Endothelial cell of umbilical vein (primary cell): ENCODE measurements around the gene CRLF1. TPM values are rescaled to one million over a fixed set of nuclear protein-coding genes. Genes with fewer than 3 reads are reported as not detected.

Experiments
- BruUV-seq: library from RNA; stranded (reverse); fragments of 400-500 nt; replicated peaks from 2 replicates; lab custom pipeline; 2021; lab: Mats Ljungman, UMichigan
- CTCF ChIA-PET: fragments of 300-600, 350-600 bp; sonication (Branson Sonifier 250); formaldehyde crosslinking; loops from one replicate; lab custom pipeline; 2021; ENCODE audit warnings: antibody characterized with exemption, inconsistent platforms; lab: Charles Lee
- POLR2A ChIA-PET: fragments of 300-600, 350-600 bp; sonication (Branson Sonifier 250); formaldehyde crosslinking; loops from one replicate; lab custom pipeline; 2021; ENCODE audit warnings: antibody characterized with exemption, inconsistent platforms; lab: Charles Lee
- DNase-seq: peaks from one replicate; pipeline ENCODE4 v3.0.0-alpha.2; 2011; ENCODE audit warnings: low read depth, low spot score
- FAIRE-seq: peaks from 2 replicates; lab custom pipeline; 2011; peaks lifted over from hg19 to GRCh38; lab: Jason Lieb, UNC
- H2AFZ ChIP-seq: 2 replicates; pipeline ENCODE4 v1.6.0; 2012; ENCODE audit warnings: low read depth, low read length, control low read depth, inconsistent platforms
- H3K27ac ChIP-seq: 2 replicates; pipeline ENCODE4 v1.5.1; 2011; ENCODE audit warnings: low read depth, mild to moderate bottlenecking, control low read depth, low read length, moderate library complexity; ENCODE audit not compliant: insufficient read depth
- H3K27me3 ChIP-seq, 2 experiments: 2 replicates each; pipeline versions ENCODE4 v1.6.0 to v1.6.1; 2011; ENCODE audit warnings: low read length in 2 of 2, mixed read lengths in 1 of 2; ENCODE audit not compliant: control insufficient read depth in 2 of 2, insufficient read depth in 2 of 2
- H3K36me3 ChIP-seq, 2 experiments: 2 replicates in 1 of 2; 3 replicates in 1 of 2; pipeline ENCODE4 v1.5.1; 2011; ENCODE audit warnings: low read length in 2 of 2, mild to moderate bottlenecking in 1 of 2, moderate library complexity in 1 of 2; ENCODE audit not compliant: control insufficient read depth in 2 of 2, insufficient read depth in 2 of 2; ENCODE audit errors: extremely low read depth in 1 of 2
- H3K4me1 ChIP-seq: 3 replicates; pipeline ENCODE4 v1.5.1; 2011; ENCODE audit warnings: mild to moderate bottlenecking, low read length; ENCODE audit not compliant: control insufficient read depth, insufficient read depth; ENCODE audit errors: extremely low read depth
- H3K4me2 ChIP-seq: 2 replicates; pipeline ENCODE4 v1.6.1; 2011; ENCODE audit warnings: low read length, control low read depth, mixed read lengths; ENCODE audit not compliant: insufficient read depth
- H3K4me3 ChIP-seq, 3 experiments: fragments of 200-600 bp in 1 of 3; sonication (generic), shearing (Covaris generic) in 1 of 3; replicated peaks in 1 of 3; 2 replicates each; pipeline ENCODE4 v1.5.1; 2011 to 2016; ENCODE audit warnings: control low read depth in 3 of 3, low read length in 3 of 3, mild to moderate bottlenecking in 2 of 3, inconsistent platforms in 1 of 3, low read depth in 1 of 3, moderate library complexity in 1 of 3; ENCODE audit not compliant: insufficient read depth in 1 of 3
- H3K79me2 ChIP-seq: 2 replicates; pipeline ENCODE4 v1.6.0; 2012; ENCODE audit warnings: low read length, inconsistent platforms; ENCODE audit not compliant: control insufficient read depth, insufficient read depth
- H3K9ac ChIP-seq: replicated peaks from 2 replicates; pipeline ENCODE3; 2011; ENCODE audit warnings: low read length, control low read depth; ENCODE audit not compliant: insufficient read depth; ENCODE audit errors: extremely low read depth
- H3K9me1 ChIP-seq: replicated peaks from 3 replicates; pipeline ENCODE4 v1.6.0; 2011; ENCODE audit warnings: mild to moderate bottlenecking, low read length; ENCODE audit not compliant: control insufficient read depth, insufficient read depth; ENCODE audit errors: extremely low read depth
- H3K9me3 ChIP-seq: replicated peaks from 2 replicates; pipeline ENCODE4 v1.5.1; 2012; ENCODE audit warnings: low read length, inconsistent platforms; ENCODE audit not compliant: control insufficient read depth, insufficient read depth
- H4K20me1 ChIP-seq: replicated peaks from 2 replicates; pipeline ENCODE3; 2011; ENCODE audit warnings: mild to moderate bottlenecking, low read length; ENCODE audit not compliant: control insufficient read depth, insufficient read depth; ENCODE audit errors: extremely low read depth
- EZH2 ChIP-seq: IDR thresholded peaks from 2 replicates; pipeline ENCODE4 v1.6.1; 2012; ENCODE audit warnings: borderline replicate concordance, low read depth, mild to moderate bottlenecking, moderate library complexity, low read length, inconsistent platforms; ENCODE audit not compliant: severe bottlenecking
- FOS ChIP-seq: IDR thresholded peaks from 2 replicates; pipeline ENCODE4 v1.6.1; 2011; ENCODE audit warnings: mild to moderate bottlenecking, low read length, moderate library complexity, borderline replicate concordance; ENCODE audit not compliant: insufficient read depth
- GATA2 ChIP-seq: IDR thresholded peaks from 2 replicates; pipeline ENCODE4 v1.7.0; 2011; ENCODE audit warnings: low read depth, mild to moderate bottlenecking, moderate library complexity, mixed read lengths, low read length; ENCODE audit not compliant: insufficient read length, insufficient read depth
- JUN ChIP-seq: IDR thresholded peaks from 2 replicates; pipeline ENCODE4 v1.6.1; 2011; ENCODE audit warnings: borderline replicate concordance, low read depth; ENCODE audit not compliant: insufficient read length, insufficient read depth
- MYC ChIP-seq: IDR thresholded peaks from one replicate; pipeline ENCODE4 v1.6.1; 2011; ENCODE audit warnings: mild to moderate bottlenecking, low read depth, low read length
- POLR2A ChIP-seq: IDR thresholded peaks from 2 replicates; pipeline ENCODE4 v1.6.1; 2012; ENCODE audit warnings: low read depth, mild to moderate bottlenecking, control low read depth, low read length
- POLR2AphosphoS5 ChIP-seq: IDR thresholded peaks from 2 replicates; pipeline ENCODE4 v1.6.1; 2012; ENCODE audit warnings: low read depth, mild to moderate bottlenecking, control low read depth, low read length, moderate library complexity; ENCODE audit not compliant: insufficient read depth
- dilution Hi-C: fragments of 300-500 bp; cut with MboI; formaldehyde crosslinking; loops from one replicate; pipeline ENCODE4 v1.15.0; 2019; ENCODE audit warnings: low sequenced_read_pairs; ENCODE audit not compliant: extremely low pct_ligation_motif_present
- intact Hi-C: fragments of 100-400 bp; cut with micrococcal nuclease; formaldehyde crosslinking; loops from one replicate; pipeline ENCODE4 v1.10.0; 2022
- polyA plus RNA-seq, 4 experiments: library from polyadenylated mRNA; depleted of rRNA in 3 of 4; stranded (reverse) in 3 of 4; unstranded in 1 of 4; fragments of >200 nt; gene quantifications; 2 replicates each; pipeline versions ENCODE4 v1.2.1 to v1.2.3, GENCODE V29; 2011 to 2012; ENCODE audit warnings: missing spikeins in 1 of 4
- total RNA-seq: library from RNA; stranded (reverse); gene quantifications from 2 replicates; pipeline ENCODE4 v1.2.3, GENCODE V29; 2021
- TF ChIP-seq, protein P1 (sequence below): IDR thresholded peaks from 2 replicates; pipeline ENCODE4 v1.6.1; 2011; ENCODE audit not compliant: insufficient read depth, insufficient read length
- TF ChIP-seq, protein P2 (sequence below), 2 donors: IDR thresholded peaks; 1 replicate in 1 of 2; 2 replicates in 1 of 2; pipeline ENCODE4 v1.5.1; 2011; ENCODE audit warnings: low read length in 2 of 2, mild to moderate bottlenecking in 2 of 2, moderate library complexity in 2 of 2, control low read depth in 1 of 2, inconsistent platforms in 1 of 2, low read depth in 1 of 2; ENCODE audit not compliant: insufficient read depth in 1 of 2; ENCODE audit errors: extremely low read depth in 1 of 2

The CRLF1 gene
- total and polyA plus RNA-seq, 2 donors (not counting 3 experiments of a cell fraction or from before 2014, with no cell fraction given) = 0.18 TPM; not detected in 1

DNA sequence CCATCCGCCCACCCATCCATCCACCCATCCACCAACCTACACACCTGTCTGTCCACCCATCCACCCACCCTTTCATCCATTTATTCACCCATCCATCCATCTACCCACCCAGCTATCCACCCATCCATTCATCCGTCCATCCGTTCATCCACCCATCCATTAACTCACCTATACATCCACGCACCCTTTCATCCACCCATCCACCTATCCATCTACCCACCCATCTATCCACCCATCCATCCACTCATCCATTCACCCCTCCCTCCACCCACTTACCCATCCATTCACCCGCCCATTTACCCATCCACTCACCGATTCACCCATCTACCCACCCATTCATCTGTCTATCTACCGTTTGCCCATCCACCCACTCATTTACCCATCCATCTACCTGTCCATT lies 47.9 kb upstream of the CRLF1 start:
- H3K9me1 ChIP-seq = no peaks in the 10 kb centered on the region
- intact Hi-C loops = no loop called here

More for the DNA sequence above, 47.9 kb upstream of the CRLF1 start:
- DNase-seq (no peak), FAIRE-seq (no peak)
- no peak overlapping the region for H3K27ac ChIP-seq
- H3K4me3 ChIP-seq = no peak overlapping the region
- H3K9ac ChIP-seq = no peak overlapping the region
- H3K9me3 ChIP-seq = no peaks in the 10 kb centered on the region
- H3K27me3 ChIP-seq = no peaks in the 10 kb centered on the region
- TF ChIP-seq FOS = no peak
- no peak for TF ChIP-seq JUN
- TF ChIP-seq, protein P1, sequence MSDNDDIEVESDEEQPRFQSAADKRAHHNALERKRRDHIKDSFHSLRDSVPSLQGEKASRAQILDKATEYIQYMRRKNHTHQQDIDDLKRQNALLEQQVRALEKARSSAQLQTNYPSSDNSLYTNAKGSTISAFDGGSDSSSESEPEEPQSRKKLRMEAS = no peak
- TF ChIP-seq GATA2 = no peak
- TF ChIP-seq EZH2 = no peak
- no peak for TF ChIP-seq POLR2A
- TF ChIP-seq, protein P2, sequence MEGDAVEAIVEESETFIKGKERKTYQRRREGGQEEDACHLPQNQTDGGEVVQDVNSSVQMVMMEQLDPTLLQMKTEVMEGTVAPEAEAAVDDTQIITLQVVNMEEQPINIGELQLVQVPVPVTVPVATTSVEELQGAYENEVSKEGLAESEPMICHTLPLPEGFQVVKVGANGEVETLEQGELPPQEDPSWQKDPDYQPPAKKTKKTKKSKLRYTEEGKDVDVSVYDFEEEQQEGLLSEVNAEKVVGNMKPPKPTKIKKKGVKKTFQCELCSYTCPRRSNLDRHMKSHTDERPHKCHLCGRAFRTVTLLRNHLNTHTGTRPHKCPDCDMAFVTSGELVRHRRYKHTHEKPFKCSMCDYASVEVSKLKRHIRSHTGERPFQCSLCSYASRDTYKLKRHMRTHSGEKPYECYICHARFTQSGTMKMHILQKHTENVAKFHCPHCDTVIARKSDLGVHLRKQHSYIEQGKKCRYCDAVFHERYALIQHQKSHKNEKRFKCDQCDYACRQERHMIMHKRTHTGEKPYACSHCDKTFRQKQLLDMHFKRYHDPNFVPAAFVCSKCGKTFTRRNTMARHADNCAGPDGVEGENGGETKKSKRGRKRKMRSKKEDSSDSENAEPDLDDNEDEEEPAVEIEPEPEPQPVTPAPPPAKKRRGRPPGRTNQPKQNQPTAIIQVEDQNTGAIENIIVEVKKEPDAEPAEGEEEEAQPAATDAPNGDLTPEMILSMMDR (IDR thresholded peaks at IDR 0.05; ENCODE audit: extremely low read depth in 1 of 2, insufficient read depth in 1 of 2, low read depth in 1 of 2, low read length in 2 of 2) = no peak
- TF ChIP-seq MYC = no peak
- no peak for TF ChIP-seq POLR2AphosphoS5
- H4K20me1 ChIP-seq = no peaks in the 10 kb centered on the region
- no TSS peak for BruUV-seq
- H3K79me2 ChIP-seq = no peaks in the 10 kb centered on the region
- dilution Hi-C loops = no loop called here
- ChIA-PET POLR2A (no interaction called here), CTCF (no interaction called here)
- no peak overlapping the region for H3K4me2 ChIP-seq
- H3K4me1 ChIP-seq = peaks cover 20% of the 10 kb centered on the region
- no peaks in the 10 kb centered on the region for H3K36me3 ChIP-seq
- no peak overlapping the region for H2AFZ ChIP-seq
